GM19099 (cell line): ENCODE data around the gene SNED1.

Experiments
- POLR2A ChIP-seq: IDR thresholded peaks from 3 replicates; pipeline ENCODE4 v1.6.1; 2011; ENCODE audit warnings: low read depth; ENCODE audit not compliant: insufficient read length; ENCODE audit errors: extremely low read depth

SNED1 gene

GRCh38 chr2:241137276-241138190 is 139.1 kb downstream of the SNED1 start:
- no peak for TF ChIP-seq POLR2A

GRCh38 chr2:241138471-241138870 is 140.1 kb downstream of the SNED1 start:
- TF ChIP-seq POLR2A = no peak

GRCh38 chr2:241139531-241140444 is 141.4 kb downstream of the SNED1 start:
- no peak for TF ChIP-seq POLR2A

- TF ChIP-seq POLR2A = no peak
Measured at GRCh38 chr2:241140445-241140840, 142.0 kb downstream of the SNED1 start.

GRCh38 chr2:241141214-241141770 is 142.9 kb downstream of the SNED1 start:
- TF ChIP-seq POLR2A = no peak

- TF ChIP-seq POLR2A = no peak
Measured at GRCh38 chr2:241142063-241142462, 143.6 kb downstream of the SNED1 start.

GRCh38 chr2:241142593-241142992 is 144.2 kb downstream of the SNED1 start:
- no peak for TF ChIP-seq POLR2A
